ENCODE measurements around the gene TIMM13. TPM values are rescaled to one million over a fixed set of nuclear protein-coding genes. Genes with fewer than 3 reads are reported as not detected.

The TIMM13 gene
- total RNA-seq, 2 donors from 2014 or later, result 46.5 to 103 TPM

DNA sequence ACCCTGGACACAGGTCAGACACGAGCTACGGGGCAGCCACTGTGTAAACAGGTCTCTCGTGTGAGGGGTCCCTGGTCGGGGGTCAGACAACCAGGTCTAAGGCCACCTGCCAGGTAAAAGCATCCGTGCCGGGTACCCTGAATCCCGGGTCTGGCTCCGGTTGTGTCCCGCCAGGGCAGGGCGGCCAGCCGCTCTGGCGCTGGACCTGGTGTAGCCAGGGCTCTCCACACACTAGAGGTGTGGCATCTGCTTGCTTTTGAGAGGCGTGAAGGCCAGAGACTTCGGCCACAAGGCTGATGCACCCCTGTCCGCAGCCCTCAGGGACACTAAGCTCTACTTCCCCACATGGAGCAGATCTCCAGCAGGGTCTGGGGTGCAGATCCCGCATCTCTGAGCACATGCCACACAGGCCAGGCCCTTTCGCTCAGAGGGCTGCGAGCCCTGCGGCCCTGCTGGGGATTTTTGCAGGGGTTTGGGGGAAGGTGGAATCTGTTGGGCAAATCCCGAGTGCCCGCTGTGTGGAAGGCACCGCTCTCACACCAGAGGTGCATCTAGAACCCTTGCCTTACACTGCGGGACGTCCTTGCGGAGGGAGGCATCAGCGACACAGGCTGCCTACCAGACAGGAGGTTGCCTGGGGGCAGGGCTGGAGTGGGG is 13.8 kb upstream of the TIMM13 start:
- Mint-ChIP-seq H3K27ac (no peak overlapping the region), H3K9me3 (no peaks in the 10 kb centered on the region), H3K36me3 (no peaks in the 10 kb centered on the region)
- ATAC-seq, result no peak
- DNase-seq (ENCODE audit: low spot score in 2 of 2), result no peak

DNA sequence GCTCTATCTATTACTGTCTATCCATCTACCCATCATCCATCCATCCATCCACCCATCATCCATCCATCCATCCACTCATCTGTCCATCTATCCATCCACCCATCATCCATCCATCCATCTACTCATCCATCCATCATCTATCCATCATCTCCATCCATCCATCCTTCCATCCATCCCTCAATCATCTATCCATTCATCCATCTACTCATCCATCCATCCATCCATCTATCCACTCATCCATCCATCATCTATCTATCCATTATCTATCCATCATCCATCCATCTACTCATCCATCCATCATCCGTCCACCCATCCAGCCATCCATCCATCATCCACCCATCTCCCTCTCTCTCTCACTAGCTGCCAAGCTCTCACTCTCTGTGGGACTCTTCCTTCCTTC is 13.1 kb upstream of the TIMM13 start:
- DNase-seq (ENCODE audit: low spot score in 2 of 2), result no peak

DNA sequence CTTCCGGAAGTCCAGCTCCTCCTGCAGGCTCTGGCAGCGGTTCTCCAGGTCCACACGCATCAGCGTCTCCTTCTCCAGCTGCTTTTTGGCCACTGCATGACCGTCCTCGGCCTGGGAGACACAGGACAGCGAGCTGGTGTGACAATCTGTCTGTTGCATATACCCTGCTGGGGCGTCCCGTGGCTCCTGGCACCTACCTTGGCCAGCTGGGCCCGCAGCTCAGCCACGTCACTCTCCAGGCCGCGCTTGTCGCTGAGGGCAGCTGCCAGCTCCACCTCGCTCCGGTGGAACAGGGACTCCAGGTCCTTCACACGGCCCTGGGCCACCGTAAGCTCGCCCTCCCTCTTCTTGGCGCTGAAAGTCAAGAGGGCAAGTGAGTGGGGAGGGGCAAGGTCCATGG is 10.8 kb upstream of the TIMM13 start:
- H3K27ac Mint-ChIP-seq, result no peak overlapping the region
- no peaks in the 10 kb centered on the region for H3K9me3 Mint-ChIP-seq
- DNase-seq (ENCODE audit: low spot score in 2 of 2), result no peak
- no peaks in the 10 kb centered on the region for H3K36me3 Mint-ChIP-seq
- no peak for ATAC-seq

More for the DNA sequence above, 13.1 kb upstream of the TIMM13 start:
- ATAC-seq, result no peak
- Mint-ChIP-seq H3K9me3 (no peaks in the 10 kb centered on the region), H3K36me3 (no peaks in the 10 kb centered on the region), H3K27ac (peak overlapping the region in 1 of 2 donors; percentile 7)

DNA sequence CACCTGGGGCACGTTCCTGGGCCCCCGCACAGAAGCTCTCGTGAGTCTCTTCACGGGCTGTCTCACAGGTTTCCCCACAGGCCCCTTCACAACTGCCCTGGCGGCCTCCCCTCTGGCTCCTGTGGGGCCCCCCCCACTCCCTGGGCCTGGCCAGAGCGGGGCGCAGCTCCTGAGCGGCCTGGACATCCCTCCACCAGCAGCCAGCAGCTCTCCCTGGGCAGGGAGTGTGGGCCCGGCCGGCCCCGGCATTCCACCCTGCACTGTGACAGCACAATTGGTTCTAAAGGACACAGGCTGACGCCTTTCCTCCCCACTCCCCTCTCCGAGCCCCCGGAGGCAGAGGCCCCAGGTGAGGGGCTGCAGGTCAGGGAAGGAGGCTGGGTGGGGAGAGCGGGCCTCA is 9.5 kb upstream of the TIMM13 start:
- H3K9me3 Mint-ChIP-seq, result no peaks in the 10 kb centered on the region
- no peaks in the 10 kb centered on the region for H3K36me3 Mint-ChIP-seq
- ATAC-seq (peak in 1 of 2 donors; percentile 21), DNase-seq (ENCODE audit: low spot score in 2 of 2) (no peak)
- no peak overlapping the region for H3K27ac Mint-ChIP-seq

DNA sequence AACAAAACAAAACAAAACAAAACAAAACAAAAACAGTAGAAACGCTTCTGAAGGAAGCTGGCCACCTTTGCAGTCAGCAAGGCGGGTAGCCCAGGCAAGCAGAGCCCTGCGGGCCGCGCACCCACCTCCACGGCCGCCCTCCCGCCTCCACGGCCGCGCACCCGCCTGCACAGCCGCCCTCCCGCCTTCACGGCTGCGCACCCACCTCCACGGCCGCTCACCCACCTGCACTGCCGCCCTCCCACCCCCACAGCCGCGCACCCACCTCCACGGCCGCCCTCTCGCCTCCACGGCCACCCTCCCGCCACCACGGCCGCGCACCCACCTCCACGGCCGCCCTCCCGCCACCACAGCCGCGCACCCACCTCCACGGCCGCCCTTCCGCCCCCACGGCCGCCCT is 9.0 kb upstream of the TIMM13 start:
- no peak for DNase-seq (ENCODE audit: low spot score in 2 of 2)
- no peaks in the 10 kb centered on the region for H3K36me3 Mint-ChIP-seq
- ATAC-seq, result no peak
- H3K27ac Mint-ChIP-seq, result no peak overlapping the region
- H3K9me3 Mint-ChIP-seq, result no peaks in the 10 kb centered on the region

DNA sequence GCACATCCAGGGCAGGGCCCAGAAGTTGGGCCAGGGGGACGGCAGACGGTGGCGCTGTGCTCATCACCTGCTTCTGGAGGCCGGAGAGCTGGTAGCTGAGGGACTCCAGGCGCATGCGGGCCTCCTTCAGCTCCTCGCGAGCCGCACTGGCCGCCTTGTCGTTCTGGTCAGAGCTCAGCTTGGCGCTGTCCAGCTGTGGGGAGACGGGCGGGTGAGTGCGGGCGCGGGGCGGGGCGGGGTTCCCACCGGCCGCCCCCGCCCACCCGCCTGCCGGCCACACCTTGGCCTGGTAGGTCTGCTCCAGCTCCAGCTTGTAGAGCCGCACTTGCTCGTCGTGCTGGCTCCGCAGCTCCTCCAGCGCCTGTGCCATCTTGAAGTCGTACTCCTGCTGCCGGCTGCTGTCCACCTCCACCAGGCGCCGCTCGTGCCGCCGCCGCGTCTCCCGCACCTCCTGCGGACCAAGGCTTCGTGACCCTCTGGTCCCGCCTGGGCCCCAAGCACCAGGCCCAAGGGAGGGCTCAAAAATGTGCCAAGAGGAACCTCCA is 7.4 kb upstream of the TIMM13 start:
- DNase-seq (ENCODE audit: low spot score in 2 of 2), result no peak
- no peaks in the 10 kb centered on the region for H3K9me3 Mint-ChIP-seq
- H3K36me3 Mint-ChIP-seq, result no peaks in the 10 kb centered on the region
- H3K27ac Mint-ChIP-seq, result no peak overlapping the region
- ATAC-seq, result no peak

DNA sequence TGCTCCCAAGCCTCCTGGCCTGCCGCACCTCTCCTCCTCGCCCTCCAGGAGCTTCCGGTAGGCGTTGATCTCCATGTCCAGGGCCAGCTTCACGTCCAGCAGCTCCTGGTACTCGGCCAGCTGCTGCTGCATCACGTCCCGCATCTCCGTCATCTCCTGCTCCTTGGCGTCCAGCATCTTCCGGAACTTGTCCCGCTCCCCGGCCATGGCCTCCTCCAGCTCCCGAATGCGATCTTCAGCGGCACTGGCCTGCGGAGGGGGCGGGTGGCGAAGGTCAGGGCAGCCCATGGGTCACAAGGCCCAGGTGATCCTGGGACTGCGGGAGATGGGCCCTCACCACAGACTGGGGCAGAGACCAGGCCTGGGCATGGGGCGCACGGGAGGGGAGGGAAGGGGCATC is 6.9 kb upstream of the TIMM13 start:
- no peaks in the 10 kb centered on the region for H3K9me3 Mint-ChIP-seq
- H3K36me3 Mint-ChIP-seq, result no peaks in the 10 kb centered on the region
- H3K27ac Mint-ChIP-seq, result peak overlapping the region in 1 of 2 donors; percentile 55
- ATAC-seq (no peak), DNase-seq (ENCODE audit: low spot score in 2 of 2) (no peak)

DNA sequence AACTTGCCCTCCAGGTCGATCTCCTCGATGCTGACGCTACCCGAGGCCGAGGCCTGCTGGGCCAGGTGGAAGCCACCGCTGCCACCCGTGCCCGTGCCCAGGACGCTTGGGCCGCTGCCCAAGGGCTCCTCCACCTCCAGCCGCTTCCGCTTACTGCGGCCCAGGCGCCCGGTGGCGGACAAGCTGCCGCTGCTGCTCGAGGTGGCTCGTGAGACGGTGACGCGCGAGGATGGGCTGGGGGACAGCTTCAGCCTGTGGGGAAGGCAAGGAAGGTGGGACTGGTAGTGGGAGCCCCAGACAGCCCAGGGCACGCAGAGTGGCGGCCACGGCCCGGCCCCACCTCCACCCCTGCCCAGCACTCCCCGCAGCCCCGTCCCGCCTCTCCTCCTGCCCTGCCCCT is 6.5 kb upstream of the TIMM13 start:
- Mint-ChIP-seq H3K27ac (no peak overlapping the region), H3K9me3 (no peaks in the 10 kb centered on the region), H3K36me3 (no peaks in the 10 kb centered on the region)
- ATAC-seq, result no peak
- DNase-seq (ENCODE audit: low spot score in 2 of 2), result no peak

DNA sequence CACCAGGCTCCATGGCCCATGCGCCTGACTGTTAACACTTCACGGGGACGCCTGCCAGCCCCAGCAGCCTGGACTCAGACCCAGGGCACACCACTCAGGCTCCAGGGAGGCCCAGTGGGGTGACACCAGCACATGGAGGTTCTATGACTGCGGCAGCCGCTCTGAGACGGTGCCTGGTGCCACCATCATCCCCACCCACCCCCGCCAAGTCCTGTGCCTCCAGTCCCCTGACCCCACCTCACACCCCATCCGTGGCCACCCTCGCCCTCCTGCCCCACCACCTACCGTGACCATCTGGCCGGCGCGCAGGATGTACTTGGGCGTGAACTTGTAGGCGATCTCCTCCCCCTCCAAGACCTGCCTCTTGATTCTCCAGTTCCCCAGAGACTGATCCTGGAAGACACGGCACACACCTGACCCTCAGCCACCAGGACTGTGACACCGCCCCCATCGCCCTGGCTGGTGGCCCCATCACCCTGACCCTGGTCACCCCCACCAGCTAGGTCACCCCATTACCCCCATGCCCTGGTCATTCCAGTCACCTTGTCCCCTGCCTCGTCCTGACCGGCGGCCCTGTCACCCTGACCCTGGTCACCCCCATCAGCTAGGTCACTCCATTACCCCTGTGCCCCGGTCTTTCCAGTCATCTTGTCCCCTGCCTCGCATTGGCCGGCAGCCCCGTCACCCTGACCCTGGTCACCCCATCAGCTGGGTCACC is 4.9 kb upstream of the TIMM13 start:
- no peak for DNase-seq (ENCODE audit: low spot score in 2 of 2)
- no peak for ATAC-seq
- Mint-ChIP-seq H3K27ac (peak overlapping the region; percentile 44 to 61), H3K9me3 (no peaks in the 10 kb centered on the region), H3K36me3 (peaks cover 4 to 7% of the 10 kb centered on the region in 2 donors)

DNA sequence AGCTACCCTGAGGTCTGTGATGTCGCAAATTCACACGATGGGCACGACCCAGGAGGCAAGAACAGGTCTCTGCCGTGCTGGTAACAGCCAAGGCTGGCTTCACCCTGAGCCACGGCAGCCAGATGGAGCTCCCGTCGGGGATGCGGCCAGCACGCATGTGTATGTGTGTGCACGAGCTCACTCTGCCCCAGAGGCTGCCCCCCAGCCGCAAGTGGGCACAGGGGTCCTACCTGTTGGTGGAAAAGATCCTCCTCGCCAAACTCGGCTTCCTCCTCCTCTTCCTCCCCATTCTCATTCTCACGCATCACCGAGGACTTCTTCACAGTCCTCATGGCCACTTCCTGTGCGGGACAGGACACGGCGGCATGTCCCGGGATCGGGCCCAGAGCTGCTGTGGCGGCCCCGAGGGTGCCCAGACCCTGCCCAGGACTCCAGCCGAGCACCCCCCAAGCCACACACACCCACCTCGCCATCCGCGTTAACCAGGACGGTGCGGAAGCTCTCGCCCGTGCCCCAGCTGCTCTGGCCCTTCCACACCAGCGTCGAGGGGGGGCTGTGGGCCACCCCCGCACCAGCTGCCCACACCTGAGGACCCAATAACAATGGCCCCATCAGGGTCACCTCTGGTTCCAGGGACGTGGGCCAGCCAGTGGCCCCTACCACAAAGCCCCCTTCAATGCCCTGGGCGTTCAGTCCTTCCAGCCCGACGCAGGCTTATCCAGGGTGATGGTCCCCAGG is 4.1 kb upstream of the TIMM13 start:
- DNase-seq (ENCODE audit: low spot score in 2 of 2) (no peak), ATAC-seq (no peak)
- Mint-ChIP-seq H3K36me3 (peaks cover 9 to 10% of the 10 kb centered on the region in 2 donors), H3K27ac (peak overlapping the region in 1 of 2 donors; percentile 61), H3K9me3 (no peaks in the 10 kb centered on the region)

DNA sequence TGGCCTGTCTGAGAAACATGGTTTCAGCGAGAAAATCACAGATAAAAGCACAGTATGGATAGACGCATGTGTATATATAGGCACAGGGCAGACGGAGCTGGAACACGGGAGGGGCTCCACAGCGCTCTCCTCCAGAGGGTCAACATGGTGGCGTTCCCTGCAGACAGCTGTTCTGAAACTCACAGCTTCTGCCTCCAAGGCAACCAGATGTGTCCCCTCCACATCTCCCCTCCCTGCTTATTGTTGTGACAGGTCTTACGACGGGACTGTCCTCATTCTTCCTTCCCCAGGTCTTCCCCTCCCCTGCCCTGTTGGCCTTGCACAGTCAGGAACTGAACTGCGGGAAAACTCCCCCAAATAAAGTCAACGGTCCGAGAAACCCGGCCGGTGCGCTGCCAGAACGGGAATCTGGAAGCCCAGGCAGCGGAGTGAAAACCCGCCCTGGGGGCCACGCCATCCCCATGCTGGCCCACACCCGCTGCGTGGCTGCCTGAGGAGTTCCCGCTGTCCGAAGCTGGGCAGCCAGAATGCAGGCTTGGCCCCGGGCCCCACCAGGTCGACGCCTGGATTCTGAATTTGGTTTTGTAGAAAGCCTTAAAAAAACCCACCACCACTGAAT is 2.6 kb upstream of the TIMM13 start:
- no peaks in the 10 kb centered on the region for H3K9me3 Mint-ChIP-seq
- H3K27ac Mint-ChIP-seq, result peak overlapping the region in 1 of 2 donors; percentile 22
- ATAC-seq (no peak), DNase-seq (ENCODE audit: low spot score in 2 of 2) (no peak)
- peaks cover 13 to 14% of the 10 kb centered on the region in 2 donors for H3K36me3 Mint-ChIP-seq

DNA sequence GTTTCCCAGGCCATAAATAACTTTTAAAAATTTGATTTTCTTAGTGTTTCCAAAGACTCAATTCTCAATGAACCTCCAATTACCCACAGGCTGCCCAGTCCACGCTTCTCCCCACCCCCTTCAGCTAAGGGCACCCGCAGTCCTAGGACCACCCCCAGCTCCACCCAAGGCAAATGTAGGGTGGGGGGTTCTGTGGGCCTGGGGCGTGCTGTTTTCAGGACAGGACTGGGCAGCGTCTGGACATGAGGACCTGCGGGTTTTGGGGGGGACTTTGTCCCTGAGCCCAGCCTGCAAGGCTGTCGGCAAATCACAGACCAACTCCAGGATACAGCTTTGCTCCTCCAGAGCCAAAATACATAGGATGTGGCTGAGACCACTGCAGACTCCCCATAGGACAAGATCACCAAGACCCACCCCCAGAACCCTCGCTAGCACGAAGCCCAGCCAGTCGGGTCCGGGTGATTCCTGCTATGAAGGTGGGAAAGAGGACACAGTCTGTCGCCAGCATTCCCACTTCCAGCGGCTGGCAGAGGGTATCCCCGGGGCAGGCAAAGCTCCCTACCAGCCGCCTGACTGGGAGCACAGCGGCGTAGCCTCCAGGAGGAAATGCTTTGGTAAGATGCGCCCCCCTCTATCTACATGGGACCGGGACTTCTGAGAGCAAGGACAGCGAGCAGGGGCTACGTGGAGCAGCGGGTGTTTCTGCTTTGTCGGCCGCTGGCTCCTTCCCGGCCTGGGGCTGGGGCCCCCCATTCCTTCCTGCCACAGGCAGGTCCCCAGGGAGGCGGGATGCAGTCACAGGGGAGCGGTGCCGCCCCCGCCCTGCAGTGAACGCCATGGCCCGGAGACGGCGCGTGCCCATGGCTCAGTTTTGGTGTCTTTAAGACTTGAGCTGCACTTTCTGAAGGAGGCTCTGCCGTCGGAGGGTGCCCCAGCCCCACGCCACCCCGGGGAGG is 1.6 kb upstream of the TIMM13 start:
- peaks cover 13 to 14% of the 10 kb centered on the region in 2 donors for H3K36me3 Mint-ChIP-seq
- peak overlapping the region in 1 of 2 donors; percentile 22 for H3K27ac Mint-ChIP-seq
- no peaks in the 10 kb centered on the region for H3K9me3 Mint-ChIP-seq
- no peak for DNase-seq (ENCODE audit: low spot score in 2 of 2)
- ATAC-seq, result no peak

DNA sequence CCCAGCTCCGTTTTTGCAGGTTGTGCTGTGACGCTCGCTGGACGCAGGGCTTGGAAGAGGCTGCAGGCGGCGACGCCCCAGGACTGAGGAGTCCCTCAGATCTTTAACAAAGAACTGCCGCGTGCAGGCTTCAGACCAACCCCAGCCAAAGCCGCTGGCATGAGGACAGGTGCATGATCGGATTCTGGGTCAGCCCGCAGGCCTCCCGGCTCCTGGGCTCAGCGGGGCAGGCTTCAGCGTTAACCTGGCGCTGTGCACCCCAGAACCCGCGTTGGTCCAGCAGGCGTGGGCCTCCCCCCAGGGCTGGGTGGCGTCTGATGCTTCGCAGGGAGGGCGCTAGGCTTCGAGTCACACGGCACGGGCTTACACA is 920 bp upstream of the TIMM13 start:
- ATAC-seq (no peak), DNase-seq (ENCODE audit: low spot score in 2 of 2) (no peak)
- H3K9me3 Mint-ChIP-seq, result no peaks in the 10 kb centered on the region
- peaks cover 13 to 14% of the 10 kb centered on the region in 2 donors for H3K36me3 Mint-ChIP-seq
- H3K27ac Mint-ChIP-seq, result peak overlapping the region; percentile 96 to 99

DNA sequence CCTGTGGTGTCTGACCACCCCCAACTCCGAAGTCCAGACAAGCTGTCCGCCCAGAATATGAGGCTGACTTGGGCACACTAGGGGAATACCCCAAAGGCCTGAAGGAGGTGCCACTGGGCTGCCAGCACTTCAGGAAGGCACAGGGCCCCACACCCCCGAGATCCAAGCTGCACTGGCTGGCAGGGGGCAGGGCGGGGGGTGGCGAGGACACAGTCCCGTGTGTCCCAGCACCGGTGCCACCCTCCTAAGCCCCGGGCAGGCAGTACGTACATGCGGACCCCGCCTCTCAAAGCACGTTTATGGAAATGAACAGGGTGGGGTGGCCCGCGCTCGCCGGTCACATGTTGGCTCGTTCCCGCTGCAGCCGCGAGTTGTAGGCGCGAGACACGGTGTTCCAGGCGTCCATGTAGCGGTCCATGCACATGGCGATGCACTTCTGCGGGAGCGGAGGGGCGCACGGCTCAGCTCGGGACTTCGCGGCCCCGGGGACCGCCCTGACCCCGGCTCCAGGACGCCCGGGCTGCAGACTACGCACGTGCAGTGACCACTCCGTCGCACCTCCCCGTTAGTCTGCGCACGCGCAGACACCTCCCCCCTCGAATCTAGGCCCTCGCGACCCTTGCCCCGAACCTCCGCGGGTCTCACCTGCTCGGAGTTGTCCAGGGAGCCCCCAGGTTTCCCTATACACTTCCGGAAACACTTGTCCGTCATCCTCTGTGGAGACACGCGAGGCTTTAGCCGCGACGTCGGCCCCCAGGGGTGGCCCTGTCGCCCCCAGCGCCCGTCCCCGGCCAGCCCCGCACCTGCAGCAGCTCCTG is 566 bp downstream of the TIMM13 start:
- no peaks in the 10 kb centered on the region for H3K9me3 Mint-ChIP-seq
- peak in 1 of 2 donors; percentile 51 for DNase-seq (ENCODE audit: low spot score in 2 of 2)
- ATAC-seq, result peak; percentile 15 to 31
- peak overlapping the region; percentile 96 to 99 for H3K27ac Mint-ChIP-seq
- peaks cover 13 to 14% of the 10 kb centered on the region in 2 donors for H3K36me3 Mint-ChIP-seq
